HG03469 (cell line): ENCODE results near the gene CMIP.

Experiments used
- ATAC-seq: cut with Tn5 transposase; IDR thresholded peaks from one replicate; pipeline ENCODE4 v1.9.1; 2021; ENCODE audit warnings: mild to moderate bottlenecking, moderate library complexity, moderate number of reproducible peaks; ENCODE audit not compliant: unreplicated experiment

CMIP gene

DNA sequence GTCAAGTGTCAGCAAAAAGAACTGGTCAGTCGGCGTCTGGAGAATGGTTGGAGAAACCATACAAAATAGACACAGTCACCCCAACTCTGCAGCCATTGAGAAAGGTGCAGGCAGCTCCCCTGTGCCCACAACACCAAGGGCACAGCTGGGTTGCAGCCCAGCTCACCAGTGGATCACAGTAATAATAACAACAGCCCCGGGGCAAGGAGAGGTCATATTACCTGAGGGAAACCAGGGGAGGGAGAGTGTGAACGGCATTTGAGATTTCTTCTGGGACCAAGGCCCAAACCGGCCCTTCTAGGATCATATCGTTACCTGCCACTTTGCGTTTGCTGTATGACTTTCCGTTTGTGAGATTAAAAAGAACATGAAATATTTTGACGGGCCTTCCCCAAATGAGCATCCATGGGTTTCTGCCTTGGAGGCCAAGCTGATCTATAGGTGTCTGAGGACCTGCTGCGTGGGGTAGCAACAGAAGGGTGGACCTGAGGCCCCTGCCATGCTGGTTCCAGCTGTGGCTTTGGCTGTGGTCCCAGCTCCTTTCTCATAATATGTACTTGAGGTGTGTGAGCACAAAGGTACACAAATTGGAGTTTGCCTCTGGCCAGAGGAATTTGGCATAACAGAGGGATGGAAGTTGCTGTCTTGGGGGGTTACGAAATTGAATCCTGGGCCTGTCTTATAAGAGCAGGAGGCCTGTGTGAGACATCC lies 154.6 kb downstream of the CMIP start:
- ATAC-seq, result no peak

DNA sequence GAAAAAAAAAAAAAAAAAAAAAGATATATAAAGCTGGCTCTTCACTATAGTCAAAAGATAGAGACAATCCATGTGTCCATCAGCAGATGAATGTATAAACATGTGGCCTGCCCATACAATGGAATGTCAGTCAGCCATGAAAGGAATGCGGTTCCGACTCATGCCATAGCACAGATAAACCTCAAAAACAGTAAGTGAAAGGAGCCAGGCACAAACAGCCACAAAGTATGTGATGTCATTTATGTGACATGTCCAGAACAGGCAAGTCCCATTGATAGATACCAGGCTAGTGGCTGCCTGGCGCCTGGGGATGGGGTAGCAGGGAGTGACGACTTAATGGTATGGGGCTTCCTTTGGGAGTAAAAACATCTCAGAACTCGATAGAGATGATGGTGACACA lies 155.7 kb downstream of the CMIP start:
- no peak for ATAC-seq

DNA sequence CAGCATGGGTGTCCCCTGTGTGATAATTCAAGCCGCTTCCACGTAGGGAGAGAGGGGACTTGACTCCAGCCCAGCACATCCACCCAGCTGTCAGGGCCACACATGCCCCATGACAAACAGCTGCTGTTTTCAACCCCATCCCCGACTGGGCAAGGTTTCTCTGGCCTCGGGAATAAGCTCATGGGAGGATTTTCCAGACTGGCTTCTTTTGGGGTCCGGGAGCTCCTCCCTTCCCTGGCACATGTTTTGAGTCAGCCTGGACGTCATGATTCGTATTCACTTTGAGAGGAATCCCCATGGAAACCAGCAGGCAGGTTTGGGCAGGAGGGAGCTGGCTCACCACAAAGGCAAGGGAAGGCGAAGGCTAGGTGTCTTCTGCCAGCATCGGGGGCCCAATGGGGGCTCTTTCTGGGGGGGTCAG lies 156.4 kb downstream of the CMIP start:
- ATAC-seq, result no peak

DNA sequence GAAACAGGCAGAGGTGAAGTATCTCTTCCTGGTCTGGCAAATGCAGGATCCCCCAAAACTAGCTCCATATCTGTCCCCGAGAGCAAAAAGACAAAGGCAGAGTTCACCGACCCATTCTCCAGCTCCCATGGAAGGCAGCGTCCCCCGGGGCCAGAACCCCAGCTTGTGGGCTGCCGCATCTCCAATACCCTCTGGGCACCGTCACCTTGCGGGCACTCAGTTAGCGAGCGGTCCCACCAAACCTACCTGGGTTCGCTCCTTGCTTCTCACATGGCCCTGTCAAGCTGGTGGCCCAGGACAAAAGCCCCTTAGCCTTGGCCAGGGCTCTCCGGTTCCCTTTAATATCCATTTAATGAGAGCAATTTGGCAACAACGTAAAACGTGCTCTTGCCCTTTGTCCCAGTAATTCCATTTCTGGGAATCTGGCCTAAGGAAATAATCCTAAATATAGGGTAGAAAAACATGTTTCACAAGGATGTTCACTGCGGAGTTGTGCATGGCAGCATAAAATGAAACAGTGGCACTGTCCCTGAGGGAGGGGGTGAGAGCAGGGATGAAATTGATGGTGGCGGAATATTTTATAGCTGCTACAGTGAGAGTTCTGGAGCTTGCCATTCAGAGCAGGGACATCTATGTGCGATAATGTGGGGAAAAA lies 157.1 kb downstream of the CMIP start:
- no peak for ATAC-seq

DNA sequence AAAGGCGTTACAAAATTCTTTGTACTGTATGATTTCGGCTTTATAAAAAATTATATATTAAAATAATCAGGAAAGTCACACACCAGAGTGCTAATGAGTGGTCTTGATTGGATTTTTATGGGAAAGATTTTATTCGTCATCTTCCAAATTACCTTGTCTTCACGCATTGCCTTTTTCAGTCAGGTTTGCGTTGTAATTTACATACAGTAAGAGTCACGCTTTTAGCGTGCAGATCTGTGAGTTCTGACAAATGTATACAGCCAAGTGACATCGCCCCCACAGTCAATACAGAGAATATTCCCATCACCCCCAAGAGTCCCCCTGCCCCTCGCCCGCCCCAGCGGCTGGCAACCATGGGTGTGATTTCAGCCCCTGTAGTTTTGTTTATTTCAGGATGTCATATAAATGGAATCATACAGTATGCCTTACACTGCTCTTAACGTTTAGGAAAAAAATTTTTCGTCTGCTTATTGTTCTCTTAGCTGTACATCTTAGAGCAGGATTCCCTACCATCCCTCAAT lies 157.7 kb downstream of the CMIP start:
- ATAC-seq, result no peak

DNA sequence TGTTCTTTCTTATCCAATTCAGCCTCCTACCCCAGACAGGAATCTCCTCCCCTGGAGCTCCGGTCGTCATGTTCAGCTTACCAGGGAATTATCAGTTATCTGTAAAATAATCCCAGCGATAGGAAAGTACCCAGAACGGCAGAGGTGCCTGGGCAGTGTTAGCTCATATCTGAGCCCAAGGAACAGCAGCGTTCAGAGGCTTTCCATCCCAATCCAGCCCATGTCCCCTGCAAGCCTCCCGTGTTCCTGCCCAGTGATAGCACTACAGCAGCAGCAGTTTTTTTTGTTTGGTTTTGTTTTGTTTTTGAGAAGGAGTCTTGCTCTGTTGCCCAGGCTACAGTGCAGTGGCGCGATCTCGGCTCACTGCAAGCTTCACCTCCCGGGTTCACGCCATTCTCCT lies 158.2 kb downstream of the CMIP start:
- ATAC-seq, result no peak

DNA sequence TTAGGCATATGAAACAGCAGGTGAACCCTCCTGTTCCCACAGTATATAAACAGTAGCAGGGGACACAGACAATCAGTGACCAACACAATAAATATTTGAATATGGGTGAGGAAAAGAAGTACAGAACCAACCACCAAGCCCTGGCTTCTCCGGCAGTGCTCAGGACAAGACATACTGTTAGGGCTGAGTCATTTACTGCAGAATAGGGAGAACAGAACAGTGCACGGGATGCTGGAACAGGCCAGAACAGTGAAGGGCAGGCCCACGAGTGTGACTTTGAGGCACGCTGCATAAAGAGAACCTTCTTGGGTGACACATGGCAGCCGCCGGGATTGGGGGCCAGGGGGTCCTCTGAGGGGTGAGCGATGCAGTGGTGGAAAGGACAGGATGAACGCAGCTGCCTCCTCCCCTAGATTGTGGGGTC lies 160.4 kb downstream of the CMIP start:
- ATAC-seq, result no peak

DNA sequence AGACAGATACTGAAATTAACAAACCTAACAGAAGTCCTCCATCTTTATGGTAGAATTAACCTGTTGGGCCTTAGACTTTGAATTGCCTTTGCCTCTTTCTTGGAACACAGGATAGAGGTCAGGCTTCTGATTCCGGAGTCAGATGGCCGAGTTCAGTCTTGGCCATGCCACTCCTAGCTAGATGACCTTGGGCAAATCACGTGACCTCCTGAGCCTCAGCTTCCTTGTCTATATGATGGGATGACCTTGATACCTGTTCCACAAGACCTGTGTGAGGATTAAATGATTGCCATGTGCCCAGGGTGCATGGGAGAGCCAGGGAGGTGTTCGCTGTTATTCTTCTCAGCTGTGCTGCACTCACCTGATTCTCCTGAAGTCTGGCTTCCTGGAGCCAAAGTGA lies 161.4 kb downstream of the CMIP start:
- no peak for ATAC-seq

DNA sequence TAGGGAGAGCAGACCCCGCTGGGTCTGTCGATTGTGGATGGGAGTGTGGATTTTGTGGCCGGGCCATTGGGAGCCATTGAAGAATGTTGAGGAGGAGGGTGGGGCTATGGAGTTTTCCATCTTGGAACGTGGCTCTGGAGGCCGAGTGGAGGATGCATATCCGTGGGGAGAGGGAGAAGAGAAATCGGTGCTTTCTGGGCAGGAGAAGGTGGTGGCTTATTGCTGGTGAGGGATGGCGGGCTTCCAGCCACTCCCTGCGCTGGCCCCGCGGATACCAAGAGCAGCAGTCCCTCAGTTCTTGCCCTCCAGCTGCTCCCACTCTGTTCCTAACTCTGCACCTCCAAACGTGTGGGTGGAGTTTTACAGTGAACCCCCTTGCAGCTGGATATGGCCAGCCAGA lies 162.4 kb downstream of the CMIP start:
- ATAC-seq, result no peak

DNA sequence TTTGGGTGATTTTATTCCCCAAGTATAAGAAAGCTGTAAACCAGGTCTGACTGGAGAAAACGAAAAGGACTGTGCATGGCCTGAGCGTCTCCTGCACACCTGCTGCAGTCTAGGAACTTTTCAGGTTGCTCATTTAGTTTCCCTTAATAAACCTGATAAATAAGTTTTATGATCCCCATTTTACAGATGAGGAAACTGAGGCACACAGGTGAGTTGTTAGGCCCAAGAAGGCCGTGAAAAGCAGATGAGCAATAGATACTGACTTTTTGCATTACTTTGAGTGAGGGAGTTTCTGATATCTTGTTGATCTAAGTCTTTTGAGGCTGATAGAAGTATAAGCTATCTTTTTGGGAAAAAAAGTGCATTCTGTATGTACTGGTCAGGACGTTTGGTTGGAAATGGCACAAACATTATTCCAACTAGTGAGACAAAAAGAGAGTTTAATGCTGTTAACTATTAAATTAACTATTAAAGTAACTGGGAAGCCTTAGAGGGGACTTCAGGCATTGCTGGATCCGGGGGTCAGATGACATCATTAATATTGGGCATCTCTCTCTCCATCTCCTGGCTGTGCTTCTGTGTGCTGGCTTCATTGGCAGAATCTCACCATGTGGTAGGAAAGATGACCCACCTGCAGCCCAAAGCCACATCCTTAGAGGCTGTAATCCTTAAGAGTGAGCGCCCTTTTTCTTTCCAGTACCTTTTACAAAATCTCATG lies 163.4 kb downstream of the CMIP start:
- no peak for ATAC-seq

DNA sequence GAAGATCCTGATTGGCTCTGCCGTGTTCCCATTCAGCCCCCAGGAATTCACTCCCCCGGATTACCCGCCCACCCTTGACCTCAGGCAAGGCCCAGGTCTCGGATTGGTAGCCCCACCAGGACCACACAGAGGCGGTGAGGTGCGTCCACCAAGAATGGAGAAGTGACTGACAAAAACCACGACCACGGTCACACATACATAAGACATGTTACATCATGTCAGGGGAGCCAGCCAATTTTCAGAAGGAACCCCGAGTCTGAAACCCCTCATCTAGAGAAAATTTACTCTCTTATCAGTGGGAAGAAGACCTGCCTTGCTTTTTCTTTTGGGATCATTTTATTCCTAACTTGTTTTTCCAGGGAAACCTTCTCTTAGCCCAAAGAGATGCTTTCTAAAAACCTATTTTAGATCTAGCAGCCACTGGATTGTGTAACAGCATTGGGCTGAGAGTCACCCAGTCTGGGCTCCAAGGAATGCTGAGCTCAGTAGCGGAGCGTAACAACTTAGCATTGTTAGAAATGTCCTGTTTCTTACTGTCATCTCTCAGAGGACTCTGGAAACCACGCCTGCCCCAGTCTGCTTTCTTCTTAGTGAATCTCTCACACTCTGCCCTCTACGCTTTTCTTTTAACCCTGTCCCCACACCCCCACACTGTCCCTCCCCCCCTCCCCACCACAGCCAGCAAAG lies 164.1 kb downstream of the CMIP start:
- ATAC-seq, result no peak

DNA sequence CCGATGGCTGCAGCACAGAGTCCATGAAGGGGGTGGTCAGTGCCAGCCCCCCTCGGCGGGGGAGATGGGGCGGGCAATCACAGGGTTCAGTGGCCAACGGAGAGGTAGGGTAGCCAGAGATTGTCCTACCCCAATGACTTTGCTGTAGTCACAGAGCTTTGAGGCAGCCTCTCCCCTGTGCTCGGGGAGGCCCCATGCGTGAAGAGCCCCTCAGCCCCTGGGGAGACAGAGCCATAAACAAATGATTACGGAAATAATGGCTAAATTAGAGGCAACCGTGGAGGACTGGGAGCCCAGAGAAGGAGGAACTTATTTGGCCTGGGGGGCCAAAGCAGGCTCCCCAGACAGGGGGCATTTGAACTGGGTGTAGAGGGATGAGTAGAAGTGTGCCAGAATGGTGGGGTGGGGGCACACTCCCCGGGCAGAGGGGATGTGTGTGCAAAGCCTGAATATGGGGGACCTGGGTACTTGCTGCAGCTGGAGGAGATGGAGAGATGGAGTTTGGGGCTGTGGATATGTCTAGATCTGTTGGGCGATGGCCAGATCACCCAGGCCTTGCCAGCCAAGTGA lies 164.8 kb downstream of the CMIP start:
- ATAC-seq, result no peak

DNA sequence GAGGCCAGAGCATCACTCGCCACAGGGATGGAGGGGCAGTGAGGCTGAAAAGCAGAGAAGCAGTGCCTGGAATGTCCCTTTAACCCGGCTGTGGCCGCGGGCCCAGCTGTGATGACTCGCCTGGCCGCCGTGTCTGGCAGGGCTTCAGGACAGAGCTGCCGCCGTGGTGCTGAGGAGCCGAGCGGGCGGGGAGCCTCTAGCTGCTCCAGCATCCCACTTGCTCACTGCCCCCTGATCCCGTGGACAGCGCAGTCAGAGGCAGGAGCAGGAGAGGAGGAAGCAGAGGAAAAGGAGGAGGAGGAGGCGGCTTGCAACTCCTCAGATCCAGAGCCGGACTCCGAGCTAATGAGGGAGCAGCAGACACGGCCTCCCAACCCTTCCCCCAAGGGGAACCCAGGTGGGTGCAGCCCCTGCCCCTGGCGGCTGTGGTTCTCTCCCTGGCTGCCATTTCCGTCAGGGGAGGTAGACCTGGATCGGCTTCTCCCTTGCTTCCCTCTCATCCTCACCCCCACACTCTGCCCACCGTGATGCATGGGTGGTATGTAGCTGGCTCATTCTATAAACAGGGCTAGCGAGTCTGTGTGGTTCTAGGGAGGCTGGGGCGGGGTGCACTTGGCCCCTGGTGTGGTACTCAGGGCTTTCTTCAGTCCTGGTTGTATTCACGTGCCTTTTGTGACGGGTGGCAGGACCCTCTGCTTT lies 165.7 kb downstream of the CMIP start:
- no peak for ATAC-seq

DNA sequence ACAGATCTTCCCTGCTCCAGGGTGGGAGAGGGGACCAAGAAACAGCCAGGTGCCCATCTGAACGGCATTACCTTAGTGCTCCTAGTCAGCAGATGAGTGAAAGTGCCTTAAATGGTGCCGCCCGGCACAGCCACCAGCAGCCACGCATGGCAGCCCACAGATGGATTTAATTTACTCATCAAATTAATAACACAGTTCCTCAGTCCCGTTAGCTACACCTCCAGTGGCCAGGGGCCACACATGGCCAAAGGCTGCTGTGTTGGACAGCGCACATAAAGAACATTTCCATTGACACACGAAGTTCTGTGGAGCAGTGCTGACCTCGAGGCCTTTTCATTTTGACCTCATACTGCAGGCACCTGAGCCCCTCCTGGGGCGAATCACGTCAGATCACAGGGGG lies 166.3 kb downstream of the CMIP start:
- no peak for ATAC-seq

DNA sequence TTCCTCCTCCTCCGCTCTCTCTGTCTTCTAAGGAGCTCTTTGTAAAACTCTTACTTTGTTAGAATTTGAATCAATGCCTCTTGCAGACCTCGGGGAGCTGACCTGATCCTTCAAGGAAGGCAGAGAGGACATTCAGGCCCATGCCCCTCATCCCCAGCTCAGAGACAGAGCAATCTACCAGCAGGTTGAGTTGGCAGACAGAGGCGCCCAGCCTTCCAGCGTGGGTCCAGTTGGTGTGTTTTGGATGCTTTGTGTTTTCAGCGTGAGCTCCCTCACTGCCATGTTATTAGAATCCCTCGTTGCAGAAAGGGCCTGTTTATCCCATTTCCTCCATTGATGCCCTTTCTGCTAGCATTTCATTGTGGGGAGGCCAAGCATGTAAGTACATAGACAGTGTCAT lies 167.1 kb downstream of the CMIP start:
- no peak for ATAC-seq

DNA sequence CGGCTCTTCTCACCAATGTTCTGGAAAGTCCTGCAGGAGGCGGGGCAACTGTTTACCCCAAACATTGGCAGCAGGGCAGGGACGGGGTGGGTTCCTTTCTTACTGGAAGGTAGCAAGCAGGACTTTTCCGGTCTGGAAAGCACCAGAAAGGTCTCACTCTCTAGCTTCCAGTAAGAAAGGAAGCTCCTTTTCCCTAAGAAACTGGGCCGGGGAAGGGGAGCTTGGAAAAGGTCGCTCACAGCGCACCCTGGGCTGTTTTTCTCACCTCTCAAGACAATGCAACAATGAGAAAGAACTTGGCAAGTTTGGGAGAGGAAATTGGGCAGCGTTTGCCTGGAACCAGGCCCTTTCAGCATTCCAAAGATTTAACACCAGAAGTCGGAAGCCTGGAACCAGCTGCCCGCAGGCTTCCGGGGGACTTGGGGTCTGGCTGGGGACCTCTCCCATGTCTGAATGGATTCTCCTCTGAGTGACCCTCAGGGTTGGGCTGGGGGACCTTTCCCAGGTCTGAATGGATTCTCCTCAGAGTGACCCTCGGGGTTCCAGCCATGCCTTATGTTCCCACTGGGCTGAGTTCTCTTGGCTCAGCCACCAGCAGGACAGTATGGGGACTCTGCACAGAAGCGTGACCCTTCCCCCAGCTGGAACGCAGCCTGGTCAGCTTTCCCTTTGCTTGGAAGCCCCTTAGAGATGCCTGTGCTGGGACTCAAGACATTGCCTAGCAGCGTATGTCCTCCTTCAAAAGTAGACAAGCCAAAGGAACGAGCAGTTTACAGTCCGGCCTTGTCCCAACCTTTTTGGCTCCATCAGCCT lies 167.9 kb downstream of the CMIP start:
- no peak for ATAC-seq

DNA sequence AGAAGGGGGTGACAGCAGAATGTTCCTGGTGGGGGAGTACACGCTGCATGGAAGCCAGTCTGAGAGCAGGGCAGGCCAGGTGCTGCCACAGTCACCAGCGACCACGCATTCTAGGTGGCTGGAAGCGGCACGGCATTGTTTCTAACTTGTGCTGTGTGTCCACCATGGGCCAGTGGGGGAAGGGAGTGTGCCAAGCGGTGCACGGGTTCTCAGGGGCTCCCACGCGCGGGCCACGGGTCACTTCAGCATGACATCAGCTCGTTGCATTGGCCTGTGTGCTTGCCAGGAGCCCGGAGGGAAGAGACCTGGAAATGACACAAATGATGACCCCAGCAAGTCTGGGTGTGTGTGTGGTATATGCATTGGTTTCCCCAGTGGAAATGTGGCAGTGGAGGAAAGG lies 169.6 kb downstream of the CMIP start:
- ATAC-seq, result no peak

DNA sequence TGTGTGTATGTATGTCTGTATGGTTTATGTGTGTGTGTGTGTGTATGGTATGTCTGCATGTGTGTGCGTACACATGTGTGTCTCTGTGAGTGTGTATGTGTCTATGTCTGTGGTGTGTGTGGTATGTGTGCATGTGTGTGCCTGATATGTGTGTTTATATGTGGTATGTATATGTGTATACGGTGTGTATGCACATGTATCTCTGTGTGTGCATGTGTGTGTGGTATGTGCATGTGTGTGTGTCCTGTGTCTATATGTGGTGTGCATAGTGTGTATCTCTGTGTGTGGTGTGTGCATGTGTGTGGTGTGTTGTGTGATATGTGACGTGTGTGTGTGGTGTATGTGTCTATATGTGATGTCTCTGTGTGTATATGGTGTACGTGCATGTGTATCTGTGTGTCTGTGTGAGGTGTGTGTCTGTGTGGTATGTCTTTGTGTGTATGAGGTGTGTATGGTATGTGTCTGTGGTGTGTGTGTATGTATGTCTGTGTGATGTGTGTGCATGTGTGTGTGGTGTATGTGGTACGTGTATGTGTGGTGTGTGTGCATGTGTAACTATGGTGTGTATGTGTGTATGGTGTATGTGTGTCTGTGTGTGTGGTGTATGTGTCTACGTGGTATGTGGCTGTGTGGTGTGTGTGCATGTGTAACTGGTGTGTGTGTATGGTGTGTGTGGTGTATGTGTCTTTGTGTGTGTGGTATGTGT lies 170.2 kb downstream of the CMIP start:
- no peak for ATAC-seq

DNA sequence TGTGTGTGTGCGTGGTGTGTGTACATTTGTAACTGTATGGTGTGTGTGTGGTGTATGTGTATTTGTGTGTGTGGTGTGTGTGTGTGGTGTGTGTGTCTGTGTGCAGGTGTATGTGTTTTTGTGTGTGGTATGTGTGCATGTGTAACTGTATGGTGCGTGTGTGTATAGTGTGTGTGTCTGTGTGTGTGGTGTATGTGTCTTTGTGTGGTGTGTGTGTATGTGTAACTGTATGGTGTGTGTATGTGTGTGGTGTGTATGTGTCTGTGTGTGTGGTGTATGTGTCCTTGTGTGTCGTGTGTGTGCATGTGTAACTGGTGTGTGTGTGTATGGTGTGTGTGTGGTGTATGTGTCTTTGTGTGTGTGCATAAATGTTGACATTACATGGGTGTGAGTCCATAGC lies 170.8 kb downstream of the CMIP start:
- no peak for ATAC-seq
